HepG2 (cell line): ENCODE data around the gene NDUFS6.

ENCODE experiments used
- HNRNPUL1 ChIP-seq: fragments of 200-400 bp; formaldehyde crosslinking; IDR thresholded peaks from 2 replicates; pipeline ENCODE4 v1.6.1; 2017; ENCODE audit warnings: low read depth, mild to moderate bottlenecking, low read length, moderate library complexity
- JUNB ChIP-seq: sonication (generic); formaldehyde crosslinking; IDR thresholded peaks from 2 replicates; pipeline ENCODE4 v1.8.0; 2022; ENCODE audit warnings: missing genetic modification reagents, mild to moderate bottlenecking, borderline replicate concordance
- KDM5A ChIP-seq: fragments of 200-600 bp; sonication (generic); IDR thresholded peaks from 2 replicates; pipeline ENCODE4 v1.7.0; 2018; ENCODE audit warnings: antibody characterized with exemption, mild to moderate bottlenecking, low read length, borderline replicate concordance
- KLF12 ChIP-seq: sonication (generic); formaldehyde crosslinking; IDR thresholded peaks from 2 replicates; pipeline ENCODE4 v1.4.0; 2020; ENCODE audit warnings: missing genetic modification reagents, borderline replicate concordance
- MAX ChIP-seq: IDR thresholded peaks from 2 replicates; pipeline ENCODE4 v1.6.1; 2012; ENCODE audit warnings: inconsistent platforms
- MTA1 ChIP-seq: sonication (generic); formaldehyde crosslinking; IDR thresholded peaks from 2 replicates; pipeline ENCODE4 v1.4.0; 2020; ENCODE audit warnings: missing genetic modification reagents, mild to moderate bottlenecking, borderline replicate concordance
- NR0B2 ChIP-seq: sonication (generic); formaldehyde crosslinking; IDR thresholded peaks from 2 replicates; pipeline ENCODE4 v1.4.0; 2020; ENCODE audit warnings: mild to moderate bottlenecking, missing genetic modification reagents
- NR3C1 ChIP-seq: sonication (generic); formaldehyde crosslinking; IDR thresholded peaks from 2 replicates; pipeline ENCODE4 v1.4.0; 2020; ENCODE audit warnings: missing genetic modification reagents
- POLR2A ChIP-seq, 2 experiments: IDR thresholded peaks; 2 replicates each; pipeline ENCODE4 v1.6.1; 2011; ENCODE audit warnings: low read depth in 2 of 2, low read length in 2 of 2, mild to moderate bottlenecking in 1 of 2, moderate library complexity in 1 of 2; ENCODE audit not compliant: insufficient read depth in 1 of 2
- RARA ChIP-seq: IDR thresholded peaks from 2 replicates; pipeline ENCODE4 v1.6.1; 2016; ENCODE audit warnings: missing genetic modification reagents, missing compliant biosample characterization
- ZNF335 ChIP-seq: sonication (generic); formaldehyde crosslinking; IDR thresholded peaks from 2 replicates; pipeline ENCODE4 v1.4.0; 2020; ENCODE audit warnings: missing genetic modification reagents
- ZNF530 ChIP-seq: sonication (generic); formaldehyde crosslinking; IDR thresholded peaks from 2 replicates; pipeline ENCODE4 v1.5.0; 2020; ENCODE audit warnings: low read depth, mild to moderate bottlenecking, missing genetic modification reagents
- ZNF749 ChIP-seq: sonication (generic); formaldehyde crosslinking; IDR thresholded peaks from 2 replicates; pipeline ENCODE4 v1.8.0; 2022; ENCODE audit warnings: mild to moderate bottlenecking, missing genetic modification reagents, moderate library complexity, borderline replicate concordance
- TF ChIP-seq, protein P1 (sequence below): sonication (generic); formaldehyde crosslinking; IDR thresholded peaks from 2 replicates; pipeline ENCODE4 v1.5.0; 2020; ENCODE audit warnings: mild to moderate bottlenecking, missing genetic modification reagents, moderate library complexity

DNA sequence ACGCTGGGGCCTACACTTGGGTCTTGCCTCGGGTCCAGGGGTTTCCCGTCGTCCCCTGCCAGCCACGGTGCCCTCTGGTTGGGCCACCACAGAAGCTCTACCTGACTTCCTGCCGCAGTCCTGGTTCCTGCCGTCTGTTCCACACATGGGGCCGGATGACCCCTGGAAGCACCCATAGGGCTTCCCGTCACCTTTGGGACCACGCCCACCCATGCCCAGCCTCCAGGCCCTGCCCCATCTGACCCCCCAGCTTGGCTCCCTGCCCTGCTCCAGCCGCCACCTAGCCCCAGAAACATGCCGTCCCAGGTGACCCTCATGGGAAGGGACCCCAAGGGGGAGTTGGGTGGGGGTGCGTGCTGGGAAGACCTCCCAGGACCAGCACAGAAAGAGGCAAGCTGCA is 15.2 kb upstream of the NDUFS6 start:
- TF ChIP-seq ZNF530 (CRISPR knock-in tag) (no peak), MTA1 (CRISPR knock-in tag) (no peak), RARA (CRISPR knock-in tag) (no peak), KLF12 (no peak), JUNB (CRISPR knock-in tag) (no peak), POLR2A (IDR thresholded peaks at IDR 0.05; ENCODE audit: insufficient read depth in 1 of 2, low read depth in 2 of 2, low read length in 2 of 2) (no peak), HNRNPUL1 (no peak), NR0B2 (CRISPR knock-in tag) (no peak), NR3C1 (no peak), ZNF335 (CRISPR knock-in tag) (no peak), ZNF749 (CRISPR knock-in tag) (no peak), MAX (no peak), KDM5A (no peak)
- TF ChIP-seq, protein P1, sequence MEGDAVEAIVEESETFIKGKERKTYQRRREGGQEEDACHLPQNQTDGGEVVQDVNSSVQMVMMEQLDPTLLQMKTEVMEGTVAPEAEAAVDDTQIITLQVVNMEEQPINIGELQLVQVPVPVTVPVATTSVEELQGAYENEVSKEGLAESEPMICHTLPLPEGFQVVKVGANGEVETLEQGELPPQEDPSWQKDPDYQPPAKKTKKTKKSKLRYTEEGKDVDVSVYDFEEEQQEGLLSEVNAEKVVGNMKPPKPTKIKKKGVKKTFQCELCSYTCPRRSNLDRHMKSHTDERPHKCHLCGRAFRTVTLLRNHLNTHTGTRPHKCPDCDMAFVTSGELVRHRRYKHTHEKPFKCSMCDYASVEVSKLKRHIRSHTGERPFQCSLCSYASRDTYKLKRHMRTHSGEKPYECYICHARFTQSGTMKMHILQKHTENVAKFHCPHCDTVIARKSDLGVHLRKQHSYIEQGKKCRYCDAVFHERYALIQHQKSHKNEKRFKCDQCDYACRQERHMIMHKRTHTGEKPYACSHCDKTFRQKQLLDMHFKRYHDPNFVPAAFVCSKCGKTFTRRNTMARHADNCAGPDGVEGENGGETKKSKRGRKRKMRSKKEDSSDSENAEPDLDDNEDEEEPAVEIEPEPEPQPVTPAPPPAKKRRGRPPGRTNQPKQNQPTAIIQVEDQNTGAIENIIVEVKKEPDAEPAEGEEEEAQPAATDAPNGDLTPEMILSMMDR (CRISPR knock-in tag), result no peak
